NCI-H82 (cell line): ENCODE data around the gene DTX3L.
"Not testable (repeated sequence)": the region's sequence is repeated elsewhere in the genome, so short reads cannot be mapped to it uniquely, and the experiment has no call there.

Source experiments
- DNase-seq: peaks from one replicate; lab custom pipeline; 2025; lab: John Stamatoyannopoulos, UW

Gene DTX3L

DNA sequence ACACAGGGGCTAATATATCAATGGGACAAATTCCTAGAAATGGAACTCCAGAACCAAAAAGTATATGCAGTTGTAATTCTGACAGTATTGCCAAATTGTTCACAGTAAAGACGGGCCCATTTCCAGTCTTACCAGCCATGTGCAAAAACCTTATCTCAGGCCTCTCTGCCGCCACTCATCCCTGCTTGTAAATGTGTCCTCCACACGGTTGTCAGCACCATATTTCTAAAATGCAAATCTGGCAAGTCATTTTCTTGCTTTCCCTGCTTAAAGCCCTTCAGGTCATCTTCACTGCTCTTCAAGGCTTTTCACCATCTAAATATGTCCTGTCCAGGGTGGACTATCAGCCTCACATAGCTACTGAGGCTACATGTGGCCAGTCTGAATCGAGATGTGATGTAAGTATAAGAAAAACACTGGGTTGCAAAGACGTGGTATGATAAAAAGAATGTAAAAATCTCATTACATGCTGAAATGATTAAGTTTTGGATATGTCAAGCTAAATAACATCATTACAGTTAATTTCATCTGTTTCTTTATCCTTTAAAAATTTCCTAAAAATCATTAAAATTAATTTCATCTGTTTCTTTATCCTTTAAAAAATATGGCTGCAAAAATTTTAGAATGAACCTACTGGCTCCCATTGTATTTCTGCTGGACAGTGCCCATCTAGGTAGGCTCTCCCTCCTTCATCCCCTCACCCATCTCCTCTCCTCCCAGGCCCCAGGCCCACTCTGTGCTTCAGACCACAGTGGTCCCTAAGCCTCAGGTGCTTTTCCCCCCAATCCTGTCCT is 1.0 kb upstream of the DTX3L start:
- DNase-seq = no peak

DNA sequence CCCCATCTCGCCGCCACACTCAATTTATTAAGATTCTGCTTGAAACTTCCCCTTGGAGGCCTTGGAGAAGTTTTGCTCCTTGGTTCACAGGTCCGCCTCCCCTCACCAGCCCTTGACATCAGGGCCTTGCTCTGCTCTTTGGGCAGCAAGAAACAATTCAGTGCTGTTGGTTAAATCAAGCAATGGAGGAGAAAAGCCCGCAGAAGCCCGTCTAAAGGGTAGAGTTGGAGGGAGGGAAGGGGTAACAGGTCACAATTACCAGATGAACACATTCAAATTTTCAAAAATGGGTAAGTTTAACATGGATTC is 467 bp upstream of the DTX3L start:
- no peak for DNase-seq

DNA sequence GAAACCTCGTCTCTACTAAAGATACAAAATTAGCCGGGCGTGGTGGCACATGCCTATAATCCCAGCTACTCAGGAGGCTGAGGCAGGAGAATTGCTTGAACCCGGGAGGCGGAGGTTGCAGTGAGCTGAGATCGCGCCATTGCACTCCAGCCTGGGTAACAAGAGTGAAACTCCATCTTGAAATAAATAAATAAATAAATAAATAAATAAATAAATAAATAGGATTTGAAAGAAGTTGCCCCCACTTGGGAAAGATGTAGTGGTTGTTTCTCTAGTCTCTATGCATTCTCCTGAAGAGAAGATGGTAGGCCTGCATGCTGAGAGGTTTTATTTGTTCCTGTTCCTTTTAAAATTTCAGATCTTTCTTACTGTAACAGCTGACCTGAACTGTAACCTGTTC is 4.0 kb downstream of the DTX3L start:
- DNase-seq = not testable (repeated sequence)

DNA sequence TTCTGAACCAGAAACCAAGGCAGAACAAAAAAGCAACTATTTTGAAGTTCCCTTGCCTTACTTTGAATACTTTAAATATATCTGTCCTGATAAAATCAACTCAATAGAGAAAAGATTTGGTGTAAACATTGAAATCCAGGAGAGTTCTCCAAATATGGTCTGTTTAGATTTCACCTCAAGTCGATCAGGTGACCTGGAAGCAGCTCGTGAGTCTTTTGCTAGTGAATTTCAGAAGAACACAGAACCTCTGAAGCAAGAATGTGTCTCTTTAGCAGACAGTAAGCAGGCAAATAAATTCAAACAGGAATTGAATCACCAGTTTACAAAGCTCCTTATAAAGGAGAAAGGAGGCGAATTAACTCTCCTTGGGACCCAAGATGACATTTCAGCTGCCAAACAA is 4.6 kb downstream of the DTX3L start:
- DNase-seq = no peak

DNA sequence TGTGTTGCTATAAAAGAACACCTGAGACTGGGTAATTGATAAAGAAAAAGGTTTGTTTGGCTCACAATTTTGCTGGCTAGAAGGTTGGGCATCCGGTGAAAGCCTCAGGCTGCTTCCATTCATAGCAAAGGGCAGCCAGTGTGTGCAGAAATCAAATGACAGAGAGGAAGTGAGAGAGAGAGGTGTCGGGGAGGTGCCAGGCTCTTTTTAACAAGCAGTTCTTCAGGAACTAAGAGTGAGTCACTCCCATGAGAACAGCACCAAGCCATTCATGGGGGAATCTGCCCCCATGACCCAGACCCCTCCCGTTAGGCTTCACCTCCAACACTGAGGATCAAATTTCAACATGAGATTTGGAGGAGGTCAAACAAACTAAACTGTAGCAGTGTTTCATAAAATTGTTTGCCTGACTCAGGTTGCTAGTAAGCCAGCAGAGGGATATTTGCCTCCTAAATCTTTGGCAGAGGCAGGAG is 8.8 kb downstream of the DTX3L start:
- DNase-seq = no peak

DNA sequence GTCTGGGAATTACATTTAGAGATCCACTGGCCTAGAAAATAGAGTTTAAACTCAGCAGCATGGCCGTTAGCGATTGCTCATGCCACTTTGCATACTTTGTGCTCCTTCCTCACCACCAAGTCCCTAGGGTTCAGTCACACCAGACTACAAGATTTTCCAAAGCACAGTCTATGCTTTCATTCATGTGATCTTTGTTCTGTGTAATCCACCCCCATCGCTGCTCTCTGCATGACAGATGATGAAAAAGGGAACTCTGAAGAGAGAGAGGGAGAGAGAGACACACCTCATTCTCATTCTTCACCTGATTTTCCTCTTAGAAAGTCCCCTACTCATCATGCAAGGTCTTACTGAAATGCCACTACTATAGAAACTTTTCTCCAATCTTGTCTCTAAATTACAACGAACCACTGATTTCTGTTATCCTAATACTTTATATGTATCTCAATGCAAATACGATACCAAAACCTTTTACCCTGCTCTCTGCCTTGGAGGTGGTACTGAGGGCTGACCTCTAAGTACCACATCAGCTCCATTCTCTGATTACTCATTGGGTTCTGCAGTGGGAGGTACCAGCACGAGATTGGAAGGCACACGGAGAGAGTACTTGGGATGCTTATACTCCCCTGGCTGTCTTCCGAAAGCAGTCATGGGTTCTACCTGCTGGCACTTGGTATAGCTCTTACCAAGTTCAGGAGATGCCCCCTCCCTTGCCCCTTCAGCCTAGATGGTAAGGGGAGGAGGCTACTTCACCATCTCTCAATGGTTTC is 12.2 kb downstream of the DTX3L start:
- no peak for DNase-seq

DNA sequence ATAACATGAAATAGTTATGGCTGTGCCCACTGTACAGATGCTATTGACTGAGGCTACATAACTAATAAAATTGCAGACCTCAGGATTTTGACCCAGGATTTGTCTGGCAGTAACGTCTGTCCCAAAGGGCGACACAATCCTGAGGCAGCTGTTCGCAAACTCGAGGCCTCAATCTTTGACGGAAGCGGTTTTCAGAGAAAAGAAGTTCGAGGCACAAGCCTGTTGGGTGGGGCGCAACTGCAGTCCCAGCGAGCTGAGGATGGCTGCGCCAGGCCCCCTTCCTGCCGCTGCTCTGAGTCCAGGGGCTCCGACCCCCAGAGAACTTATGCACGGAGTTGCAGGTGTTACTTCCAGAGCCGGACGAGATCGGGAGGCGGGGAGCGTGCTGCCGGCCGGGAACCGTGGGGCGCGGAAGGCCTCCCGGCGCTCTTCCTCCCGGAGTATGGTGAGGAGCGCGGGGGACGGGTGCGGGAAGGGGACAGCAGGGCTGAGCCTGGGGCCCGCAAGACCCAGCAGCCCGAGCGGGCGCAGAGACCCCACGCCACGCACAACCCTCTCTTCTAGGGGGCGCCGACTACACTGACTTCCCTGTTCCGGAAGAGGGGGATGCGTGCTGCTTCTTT is 13.4 kb downstream of the DTX3L start, which contains the start of gene PARP15:
TSS of gene PARP15 (plus strand) at position 242 of the 623 bp plus-strand sequence. CDS start at position 260, 18 bp downstream.
- DNase-seq = no peak

DNA sequence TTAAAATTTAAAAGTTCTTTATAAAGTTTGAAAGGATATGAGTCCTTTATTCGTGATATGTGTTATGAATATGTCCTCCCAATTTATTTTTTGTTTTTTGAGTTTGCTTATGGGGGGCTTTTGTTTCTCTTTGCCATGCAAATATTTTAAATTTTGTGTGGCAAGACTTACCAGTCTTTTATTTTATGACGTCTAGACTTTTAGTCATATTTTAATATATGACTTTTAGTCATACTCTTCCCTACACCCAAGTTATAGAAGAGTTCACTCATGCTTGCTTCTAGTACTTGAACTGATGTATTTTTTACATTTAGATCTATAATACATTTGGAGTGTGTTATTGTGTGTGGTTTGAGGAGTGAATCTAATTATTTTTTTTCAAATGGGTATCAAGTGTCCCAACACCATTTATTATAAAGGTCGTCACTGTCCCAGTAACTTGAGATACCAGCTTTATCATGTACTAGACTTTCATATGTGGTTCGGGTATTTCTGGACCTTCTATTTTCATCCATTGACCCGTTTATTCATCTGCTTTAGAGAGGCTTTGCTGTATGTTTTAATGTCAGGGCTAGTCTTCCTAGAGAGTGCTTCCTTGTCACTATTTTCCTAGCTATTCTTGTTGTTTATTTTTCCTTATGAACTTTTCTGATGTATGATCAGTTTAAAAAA is 14.1 kb downstream of the DTX3L start:
- no peak for DNase-seq

DNA sequence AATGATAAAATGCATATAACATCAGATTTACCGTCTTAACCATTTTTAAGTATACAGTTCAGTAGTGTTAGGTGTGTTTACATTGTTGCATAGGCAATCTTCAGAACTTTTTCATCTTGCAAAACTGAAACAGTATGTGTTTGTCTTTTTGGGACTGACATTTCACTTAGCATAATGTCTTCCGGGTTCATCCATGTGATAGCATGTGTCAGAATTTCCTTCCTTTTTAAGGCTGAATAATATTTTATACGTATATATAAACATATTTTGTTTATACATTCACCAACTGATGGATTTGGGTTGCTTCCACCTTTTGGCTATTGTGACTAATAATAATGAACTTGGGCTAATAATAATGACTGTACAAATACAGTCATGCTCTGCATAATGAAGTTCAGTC is 16.3 kb downstream of the DTX3L start:
- no peak for DNase-seq

DNA sequence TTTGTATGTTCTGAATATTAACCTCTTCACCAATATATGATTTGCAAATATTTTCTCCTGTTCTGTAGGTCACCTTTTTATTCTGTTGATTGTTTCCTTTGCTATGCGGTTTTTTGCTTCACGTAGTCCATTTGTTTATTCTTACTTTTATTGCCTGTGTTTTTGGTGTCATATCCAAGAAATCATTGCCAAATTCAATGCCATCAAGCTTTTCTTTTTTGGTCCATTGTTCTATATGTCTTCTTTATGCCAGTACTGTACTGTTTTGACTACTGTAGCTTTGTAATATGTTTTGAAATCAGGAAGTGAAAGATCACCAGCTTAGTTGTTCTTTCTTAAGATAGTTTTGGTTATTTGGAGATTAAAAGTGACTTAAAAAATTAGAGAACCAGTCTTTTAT is 17.5 kb downstream of the DTX3L start:
- no peak for DNase-seq

DNA sequence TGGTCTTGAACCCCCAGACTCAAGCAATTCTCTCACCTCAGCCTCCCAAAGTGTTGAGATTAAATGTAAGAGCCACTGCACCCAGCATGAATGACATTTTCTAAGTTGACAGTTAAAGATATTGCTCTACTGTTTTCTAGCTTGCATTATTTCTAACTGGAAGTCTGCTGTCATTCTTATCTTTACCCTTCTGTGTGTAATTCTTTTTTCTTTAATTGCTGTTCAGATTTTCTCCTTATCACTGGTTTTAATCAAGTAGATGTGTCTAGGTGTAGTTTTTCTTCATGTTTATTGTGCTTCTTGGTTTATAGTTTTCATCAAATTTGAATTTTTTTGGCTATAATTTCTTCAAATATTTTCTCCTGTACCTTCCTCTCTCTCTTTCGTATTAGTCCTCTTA is 18.3 kb downstream of the DTX3L start:
- DNase-seq = no peak

DNA sequence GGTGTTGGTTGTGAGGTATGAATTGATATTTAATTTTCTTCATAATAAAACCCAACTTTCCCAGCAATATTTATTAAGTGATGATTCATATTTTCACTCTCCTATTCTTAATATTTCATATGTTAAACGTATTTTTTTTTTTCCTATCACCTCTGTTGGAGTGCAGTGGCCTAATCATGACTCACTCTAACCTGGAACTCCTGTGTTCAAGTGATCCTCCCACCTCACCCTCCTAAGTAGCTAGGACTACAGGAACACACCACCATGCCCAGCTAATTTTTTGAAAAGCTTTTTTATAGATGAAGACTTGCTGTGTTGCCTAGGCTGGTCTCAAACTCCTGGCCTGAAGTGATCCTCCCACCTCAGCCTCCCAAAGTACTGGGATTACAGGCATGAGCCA is 22.0 kb downstream of the DTX3L start:
- no peak for DNase-seq

DNA sequence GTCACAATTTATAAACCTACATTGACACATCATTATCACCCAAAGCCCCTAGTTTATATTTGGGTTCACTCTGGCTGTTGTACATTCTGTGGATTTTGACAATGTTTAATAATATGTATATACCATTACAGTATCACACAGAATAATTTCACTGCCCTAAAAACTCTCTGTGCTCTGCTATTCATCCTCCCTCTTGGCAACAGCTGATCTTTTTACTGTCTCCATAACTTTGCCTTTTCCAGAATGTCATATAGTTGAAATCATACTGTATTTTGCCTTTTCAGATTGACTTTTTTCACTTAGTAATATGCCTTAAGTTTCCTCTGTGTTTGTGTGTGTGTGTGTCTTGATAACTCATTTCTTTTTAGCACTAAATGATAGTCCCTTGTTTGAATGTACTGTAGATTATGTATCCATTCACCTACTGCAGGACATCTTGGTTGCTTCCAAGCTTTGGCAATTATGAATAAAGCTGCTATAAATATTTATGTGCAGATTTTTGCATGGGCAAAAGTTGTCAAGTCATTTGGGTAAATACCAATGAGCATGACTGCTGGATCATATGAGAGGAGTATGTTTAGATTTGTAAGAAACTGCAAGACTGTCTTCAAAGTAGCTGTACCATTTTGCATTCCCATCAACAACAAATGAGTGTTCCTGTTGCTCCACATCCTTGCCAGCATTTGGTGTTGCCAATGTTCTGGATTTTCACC is 22.8 kb downstream of the DTX3L start:
- DNase-seq = no peak

DNA sequence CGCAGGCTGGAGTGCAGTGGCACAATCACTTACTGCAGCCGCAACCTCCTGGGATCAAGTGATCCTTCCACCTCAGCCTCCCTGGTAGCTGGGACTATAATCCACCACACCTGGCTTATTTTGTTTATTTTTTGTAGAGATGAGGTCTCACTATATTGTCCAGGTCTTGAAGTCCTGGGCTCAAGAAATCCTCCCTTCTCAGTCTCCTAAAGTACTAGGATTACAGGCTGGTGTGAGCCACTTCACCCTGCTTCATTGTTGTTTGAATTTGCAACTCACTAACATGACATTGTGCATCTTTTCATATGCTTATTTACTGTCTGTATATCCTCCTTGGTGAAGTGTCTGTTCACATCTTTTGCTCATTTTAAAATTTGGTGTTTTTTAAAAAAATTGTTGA is 23.4 kb downstream of the DTX3L start:
- no peak for DNase-seq

DNA sequence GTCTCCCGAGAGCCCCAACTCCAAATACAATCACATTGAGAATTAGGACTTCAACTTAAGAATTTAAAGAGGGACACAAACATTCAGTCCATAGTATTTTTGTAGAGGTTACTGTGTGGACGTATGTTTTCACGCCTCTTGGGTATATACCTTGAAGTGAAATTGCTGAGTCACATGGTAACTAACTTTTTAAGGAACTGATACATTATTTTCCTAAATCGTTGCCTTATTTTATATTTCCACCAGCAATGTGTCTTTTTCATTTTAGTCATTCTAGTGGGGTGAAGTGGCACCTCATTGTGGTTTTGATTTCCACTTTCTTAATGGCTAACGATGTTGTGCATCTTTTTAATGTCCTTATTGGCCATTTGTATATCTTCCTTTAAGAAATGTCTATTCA is 25.2 kb downstream of the DTX3L start:
- no peak for DNase-seq

DNA sequence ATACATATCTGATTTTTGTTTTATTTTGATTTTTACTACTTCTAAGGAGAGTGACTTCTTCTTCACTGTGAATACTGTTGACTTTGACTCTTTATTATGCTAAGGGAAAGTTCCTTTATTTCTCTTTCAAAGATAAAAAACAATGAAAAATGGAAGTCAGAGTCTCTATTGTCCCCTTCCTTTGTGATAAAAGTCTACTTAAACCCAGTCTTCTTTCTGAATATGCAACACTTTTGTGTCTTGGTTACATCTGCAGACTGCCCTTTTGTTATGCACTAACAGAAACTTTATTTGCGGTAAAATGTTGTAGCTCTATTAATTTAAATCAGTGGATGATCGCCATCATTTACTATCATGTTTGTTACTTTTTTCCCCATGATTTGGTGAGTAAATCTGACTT is 26.5 kb downstream of the DTX3L start:
- DNase-seq = no peak

DNA sequence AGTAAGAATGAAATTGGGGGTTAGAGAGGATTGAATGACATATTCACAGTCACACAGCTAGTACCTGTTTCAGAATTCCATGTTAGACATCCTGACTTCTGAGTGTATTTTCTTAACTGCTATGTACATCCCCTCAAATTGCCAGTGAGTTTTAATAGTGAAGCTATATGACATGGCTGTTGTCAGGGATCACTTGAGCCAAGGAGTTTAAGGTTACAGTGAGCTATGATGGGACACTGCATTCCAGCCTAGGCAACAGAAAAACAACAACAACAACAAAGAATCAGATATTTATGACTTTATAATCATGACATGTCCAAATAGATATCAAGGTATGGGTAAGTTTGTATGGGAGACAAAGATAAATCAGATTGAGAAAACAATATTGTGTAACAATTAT is 29.9 kb downstream of the DTX3L start:
- DNase-seq = no peak

DNA sequence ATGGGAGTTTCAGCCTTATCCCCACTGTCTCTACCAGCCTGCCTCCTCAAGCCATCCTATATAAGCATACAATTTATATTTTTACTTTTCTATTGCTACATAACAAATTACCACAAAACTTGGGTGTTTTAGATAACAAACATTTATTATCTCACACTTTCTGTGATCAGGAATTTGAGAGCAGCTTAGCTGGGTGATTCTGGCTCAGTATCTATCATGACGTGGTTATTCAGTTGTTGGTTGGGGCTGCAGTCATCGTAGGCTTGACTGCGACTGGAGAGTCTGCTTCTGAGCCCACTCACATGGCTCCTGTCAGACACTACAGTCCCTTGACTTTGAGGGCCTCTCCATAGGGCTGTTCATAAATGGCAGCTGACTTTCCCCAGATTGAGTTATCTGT is 34.0 kb downstream of the DTX3L start:
- DNase-seq = no peak

DNA sequence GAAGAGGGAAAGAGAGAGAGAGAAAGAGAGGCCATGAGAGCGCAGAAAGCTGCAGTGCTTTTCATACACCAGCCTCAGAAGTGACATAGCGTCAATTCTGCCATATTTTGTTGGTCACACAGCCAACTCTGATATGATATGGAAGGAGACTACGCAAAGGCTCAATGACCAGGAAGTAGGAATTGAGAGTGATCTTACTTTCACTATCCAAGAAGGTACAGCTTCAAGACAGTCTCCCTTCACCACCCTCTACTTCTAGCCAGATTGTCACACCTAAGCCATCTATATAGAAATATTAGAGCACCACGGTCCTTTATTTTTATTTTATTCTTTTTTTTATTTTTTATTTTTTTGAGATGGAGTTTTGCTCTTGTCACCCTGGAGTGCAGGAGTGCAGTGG is 34.4 kb downstream of the DTX3L start:
- DNase-seq = no peak

DNA sequence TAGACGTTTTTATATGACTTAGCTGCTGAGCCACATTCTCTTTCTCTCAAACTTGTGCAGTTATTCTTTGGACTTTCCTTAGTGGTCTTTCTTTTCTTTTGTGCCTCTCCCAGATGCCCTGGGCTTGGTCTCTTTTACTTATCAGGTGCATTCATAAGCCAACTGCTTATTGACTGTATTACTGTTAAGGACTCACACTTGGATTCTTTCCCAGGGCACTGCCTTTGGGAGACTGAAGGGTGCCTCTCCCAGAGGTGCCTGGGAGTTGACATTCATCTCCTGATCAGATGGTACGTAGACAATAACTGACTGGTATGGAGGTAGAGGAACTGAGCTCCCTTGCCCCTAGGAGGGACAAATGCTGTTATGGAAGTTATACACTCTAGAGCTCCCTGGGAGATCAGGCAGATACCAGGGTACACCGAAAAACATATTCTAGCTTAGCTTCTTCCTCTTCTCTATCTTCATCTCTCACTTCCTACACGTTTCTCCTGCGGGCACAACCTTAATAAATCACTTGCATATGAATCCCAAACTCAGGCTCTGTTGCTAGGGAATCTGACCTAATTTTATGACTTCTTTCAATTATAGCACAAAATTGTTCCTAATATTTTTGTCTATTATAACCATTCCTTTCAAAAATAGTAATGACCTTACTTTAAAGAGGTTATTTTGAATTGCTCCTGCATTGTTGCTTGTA is 38.0 kb downstream of the DTX3L start:
- DNase-seq = no peak

DNA sequence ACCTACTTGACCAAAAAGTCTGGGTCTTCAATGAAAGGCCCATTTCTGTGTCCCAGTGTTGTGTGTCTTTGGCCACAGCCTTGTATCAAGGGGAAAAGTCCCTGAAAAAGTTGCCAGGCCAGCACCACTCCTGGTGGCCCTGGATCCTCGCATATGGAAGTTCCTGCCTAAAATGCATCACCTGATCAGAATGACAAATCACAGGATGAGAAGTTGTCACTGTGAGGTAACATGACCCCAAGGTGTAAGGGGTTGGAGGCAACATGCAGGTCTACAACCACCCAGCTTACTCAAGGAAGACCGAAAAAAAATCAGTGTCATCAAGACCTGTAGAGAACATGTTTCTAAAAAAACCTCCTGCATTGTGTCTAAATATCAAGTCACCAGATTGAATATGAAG is 38.9 kb downstream of the DTX3L start:
- no peak for DNase-seq
